ENCODE results near the gene SPSB4. TPM values are rescaled to one million over a fixed set of nuclear protein-coding genes. Genes with fewer than 3 reads are reported as not detected.

The SPSB4 gene
- total and polyA plus RNA-seq, 10 donors = 0.87 to 10.7 (median 5.9) TPM

- 81 to 87% (median 82%) methylated on average over 10 to 16 of the region's 16 CpGs for WGBS, 5 donors
- DNase-seq = no peak
- Histone ChIP-seq H3K4me3 (no peak overlapping the region), H3K4me1 (no peaks in the 10 kb centered on the region), H3K36me3 (no peaks in the 10 kb centered on the region), H3K9me3 (peaks cover 0 to 7% (median 0%) of the 10 kb centered on the region in 8 donors), H3K27ac (no peak overlapping the region), H3K27me3 (replicated peaks in 1 of 7) (peaks cover 0 to 34% (median 0%) of the 10 kb centered on the region in 7 donors)
- TF ChIP-seq POLR2A (IDR thresholded peaks at IDR 0.05) (no peak), CTCF (IDR thresholded peaks at IDR 0.05 in 8 of 11, conservative IDR thresholded peaks at IDR 0.05 in 3 of 11) (no peak), POLR2AphosphoS5 (IDR thresholded peaks at IDR 0.05) (no peak)
- intact Hi-C loops (cut with DNase I; ENCODE audit: low total_unique reads) = no loop called here
These were observed 71.4 kb downstream of the SPSB4 start for GRCh38 chr3:141122455-141123030.

DNA sequence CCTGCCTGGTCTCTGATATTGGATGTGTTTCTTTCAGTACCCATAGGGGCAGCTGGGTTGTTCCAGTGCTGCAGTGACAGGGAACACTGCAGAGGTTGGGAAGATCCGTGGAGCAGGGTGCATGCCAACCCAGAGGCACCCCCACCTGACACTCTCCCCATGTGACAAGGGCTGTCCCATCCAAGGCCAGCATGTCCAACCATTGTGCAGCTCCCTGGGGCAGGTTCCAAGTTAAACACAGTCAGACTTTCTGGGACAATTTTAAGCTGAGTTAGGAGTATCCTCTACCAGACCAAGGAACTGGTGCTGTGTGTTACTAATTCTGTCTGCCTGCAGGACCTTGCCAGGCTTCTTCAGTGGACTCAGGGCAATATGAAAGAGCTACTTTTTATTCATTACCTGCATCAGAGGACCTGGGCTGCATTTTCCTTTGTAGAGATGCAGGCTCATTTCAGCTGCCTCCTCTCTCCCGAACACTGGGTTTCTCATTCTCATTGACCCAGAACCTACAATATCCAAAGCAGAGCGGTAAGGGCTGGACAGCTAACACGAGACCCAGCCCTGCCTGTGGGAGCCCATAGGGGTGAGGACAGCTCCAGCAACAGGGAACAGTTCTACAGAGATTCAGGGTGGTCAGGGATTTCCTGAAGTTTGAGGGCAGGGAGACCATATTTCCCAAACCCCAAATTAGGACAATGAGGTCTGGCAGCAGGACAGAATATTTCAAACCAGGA lies 72.7 kb downstream of the SPSB4 start:
- Histone ChIP-seq H3K27ac (no peak overlapping the region), H3K36me3 (no peaks in the 10 kb centered on the region), H3K9me3 (no peaks in the 10 kb centered on the region), H3K27me3 (replicated peaks in 1 of 7) (peaks cover 0 to 34% (median 0%) of the 10 kb centered on the region in 7 donors), H3K4me1 (no peaks in the 10 kb centered on the region), H3K4me3 (no peak overlapping the region)
- WGBS, 5 donors = 75 to 88% (median 79%) methylated on average over 4 of the region's 4 CpGs
- DNase-seq = no peak
- TF ChIP-seq POLR2A (IDR thresholded peaks at IDR 0.05) = no peak
- no peak for TF ChIP-seq CTCF (IDR thresholded peaks at IDR 0.05 in 8 of 11, conservative IDR thresholded peaks at IDR 0.05 in 3 of 11)
- intact Hi-C loops (cut with DNase I; ENCODE audit: low total_unique reads) = no loop called here

DNA sequence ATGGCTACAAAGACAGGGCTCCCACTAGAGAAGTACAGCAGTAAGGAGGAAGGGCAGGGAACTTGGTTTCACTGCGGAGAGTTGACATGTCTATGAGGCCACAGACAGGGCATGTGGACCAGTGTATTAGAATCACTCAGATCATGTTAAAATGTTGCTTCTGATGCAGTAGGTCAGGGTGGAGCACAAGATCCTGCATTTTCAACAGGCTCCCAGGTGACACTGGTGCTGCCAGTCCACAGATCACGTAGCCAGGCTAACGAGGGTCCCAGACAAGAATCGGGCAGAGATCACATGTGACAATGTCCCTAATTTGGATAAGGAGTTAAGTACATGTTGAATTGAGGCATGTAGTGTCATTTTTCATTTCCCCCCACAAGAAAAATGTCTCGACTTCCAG lies 73.6 kb downstream of the SPSB4 start:
- Histone ChIP-seq H3K36me3 (no peaks in the 10 kb centered on the region), H3K27ac (no peak overlapping the region), H3K4me3 (no peak overlapping the region), H3K9me3 (no peaks in the 10 kb centered on the region), H3K4me1 (no peaks in the 10 kb centered on the region), H3K27me3 (replicated peaks in 1 of 7) (peaks cover 0 to 34% (median 0%) of the 10 kb centered on the region in 7 donors)
- no peak for TF ChIP-seq POLR2AphosphoS5 (IDR thresholded peaks at IDR 0.05)
- TF ChIP-seq CTCF (IDR thresholded peaks at IDR 0.05 in 8 of 11, conservative IDR thresholded peaks at IDR 0.05 in 3 of 11) = no peak
- no peak for TF ChIP-seq POLR2A (IDR thresholded peaks at IDR 0.05)
- 73 to 98% (median 77%) methylated on average over 5 of the region's 5 CpGs for WGBS, 5 donors
- intact Hi-C loops (cut with DNase I; ENCODE audit: low total_unique reads) = no loop called here
- no peak for DNase-seq

DNA sequence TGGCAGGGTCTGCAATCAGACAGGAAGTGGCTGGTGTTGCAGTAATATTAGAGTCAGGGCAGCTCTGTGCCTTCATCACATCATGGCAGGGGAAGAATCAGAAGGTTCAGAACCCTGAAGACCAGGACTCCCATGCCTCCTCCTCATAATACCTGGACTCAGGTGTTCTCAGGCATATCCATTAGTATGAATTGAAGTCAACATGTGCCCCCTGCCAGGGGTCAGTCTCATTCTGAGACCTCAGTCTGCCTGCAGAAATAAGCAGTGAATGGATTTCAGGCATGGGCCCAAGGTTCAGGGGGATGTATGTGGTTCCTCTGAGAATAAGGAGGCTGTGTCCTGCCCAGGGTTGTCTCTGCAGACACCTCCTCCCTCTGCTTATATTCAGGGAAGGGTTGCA lies 74.2 kb downstream of the SPSB4 start:
- Histone ChIP-seq H3K9me3 (no peaks in the 10 kb centered on the region), H3K27me3 (replicated peaks in 1 of 7) (peaks cover 0 to 34% (median 0%) of the 10 kb centered on the region in 7 donors), H3K4me1 (no peaks in the 10 kb centered on the region), H3K27ac (no peak overlapping the region), H3K36me3 (no peaks in the 10 kb centered on the region), H3K4me3 (no peak overlapping the region)
- intact Hi-C loops (cut with DNase I; ENCODE audit: low total_unique reads) = no loop called here
- TF ChIP-seq POLR2A (IDR thresholded peaks at IDR 0.05) (no peak), CTCF (IDR thresholded peaks at IDR 0.05 in 8 of 11, conservative IDR thresholded peaks at IDR 0.05 in 3 of 11) (no peak), POLR2AphosphoS5 (IDR thresholded peaks at IDR 0.05) (no peak)
- DNase-seq = no peak
